Cardiac fibroblast (primary cell): ENCODE data around the gene NT5C3B.
"Not testable (repeated sequence)": the region's sequence is repeated elsewhere in the genome, so short reads cannot be mapped to it uniquely, and the experiment has no call there.

Experiments used
- DNase-seq, 2 donors: peaks; one replicate each; pipeline versions ENCODE4 v3.0.0 to v3.0.0-alpha.2; 2010; ENCODE audit warnings: low read depth in 2 of 2
- H3K4me3 ChIP-seq, 2 donors: replicated peaks in 1 of 2; 1 replicate in 1 of 2; 2 replicates in 1 of 2; pipeline ENCODE4 v1.5.1; 2011; ENCODE audit warnings: low read depth in 2 of 2, low read length in 2 of 2, mild to moderate bottlenecking in 2 of 2, moderate library complexity in 1 of 2
- CTCF ChIP-seq: IDR thresholded peaks from one replicate; pipeline ENCODE4 v1.5.1; 2011; ENCODE audit warnings: low read depth, mild to moderate bottlenecking, low read length, inconsistent platforms

NT5C3B gene

GRCh38 chr17:41863074-41863848, 27.2 kb upstream of the NT5C3B start:
- DNase-seq, result no peak
- H3K4me3 ChIP-seq, result peak overlapping the region in 1 of 2 donors; percentile 92

GRCh38 chr17:41860254-41860931, 24.4 kb upstream of the NT5C3B start:
- no peak for DNase-seq
- no peak for TF ChIP-seq CTCF
- no peak overlapping the region for H3K4me3 ChIP-seq

More at GRCh38 chr17:41863074-41863848, 27.2 kb upstream of the NT5C3B start:
- no peak for TF ChIP-seq CTCF

GRCh38 chr17:41851382-41851781, 15.3 kb upstream of the NT5C3B start:
- H3K4me3 ChIP-seq, DNase-seq: not testable (repeated sequence)

GRCh38 chr17:41849251-41849990, 13.4 kb upstream of the NT5C3B start:
- TF ChIP-seq CTCF, result no peak
- no peak overlapping the region for H3K4me3 ChIP-seq
- no peak for DNase-seq

- no peak for TF ChIP-seq CTCF
- DNase-seq, result peak in 1 of 2 donors; percentile 51
- no peak overlapping the region for H3K4me3 ChIP-seq
Observed at GRCh38 chr17:41848788-41849187, 12.8 kb upstream of the NT5C3B start.

GRCh38 chr17:41844971-41845370, 8.9 kb upstream of the NT5C3B start:
- no peak for TF ChIP-seq CTCF
- DNase-seq, result no peak
- H3K4me3 ChIP-seq, result no peak overlapping the region

- not testable (repeated sequence) for H3K4me3 ChIP-seq
Observed at GRCh38 chr17:41840781-41841180, 4.7 kb upstream of the NT5C3B start.

GRCh38 chr17:41839448-41839847, 3.4 kb upstream of the NT5C3B start:
- H3K4me3 ChIP-seq, result not testable (repeated sequence)

More at GRCh38 chr17:41840781-41841180, 4.7 kb upstream of the NT5C3B start:
- DNase-seq, result not testable (repeated sequence)

More at GRCh38 chr17:41839448-41839847, 3.4 kb upstream of the NT5C3B start:
- DNase-seq, result not testable (repeated sequence)
